Left renal cortex interstitium (tissue), 4 donors: ENCODE measurements around the gene PACS1. TPM values are rescaled to one million over a fixed set of nuclear protein-coding genes. Genes with fewer than 3 reads are reported as not detected.

Experiments
- DNase-seq, 4 donors: peaks; one replicate each; pipeline ENCODE4 v3.0.0-alpha.2; 2013; ENCODE audit warnings: low read depth in 4 of 4, low spot score in 2 of 4, missing footprints in 1 of 4
- polyA plus RNA-seq, 4 donors: library from polyadenylated mRNA; unstranded; fragments of 120-200 nt; gene quantifications; one replicate each; pipeline ENCODE4 v1.2.1, GENCODE V29; 2013; ENCODE audit not compliant: insufficient read length in 4 of 4

The PACS1 gene
- polyA plus RNA-seq, 4 donors = 38.5 to 57.0 (median 50.4) TPM

DNA sequence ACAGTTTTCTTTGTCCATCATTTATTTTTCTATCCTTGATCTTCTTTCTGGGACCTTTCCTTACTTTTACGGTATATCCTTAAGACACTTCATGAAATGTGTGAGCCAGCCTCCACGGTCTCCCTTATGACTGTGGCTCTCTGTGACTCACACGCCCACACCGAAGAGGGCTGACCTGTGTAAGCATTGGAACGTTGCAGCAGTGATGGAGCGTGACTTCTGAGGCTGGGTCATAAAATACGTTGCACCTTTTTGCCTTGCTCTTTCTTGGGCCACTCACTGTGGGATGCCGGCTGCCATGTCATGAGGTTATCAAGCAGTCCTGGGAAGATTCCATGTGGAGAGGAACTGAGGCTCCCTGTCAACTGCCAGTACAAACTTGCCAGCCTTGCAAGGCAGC, 102.1 kb downstream of the PACS1 start:
- DNase-seq = peak in 1 of 4 donors; percentile 27

DNA sequence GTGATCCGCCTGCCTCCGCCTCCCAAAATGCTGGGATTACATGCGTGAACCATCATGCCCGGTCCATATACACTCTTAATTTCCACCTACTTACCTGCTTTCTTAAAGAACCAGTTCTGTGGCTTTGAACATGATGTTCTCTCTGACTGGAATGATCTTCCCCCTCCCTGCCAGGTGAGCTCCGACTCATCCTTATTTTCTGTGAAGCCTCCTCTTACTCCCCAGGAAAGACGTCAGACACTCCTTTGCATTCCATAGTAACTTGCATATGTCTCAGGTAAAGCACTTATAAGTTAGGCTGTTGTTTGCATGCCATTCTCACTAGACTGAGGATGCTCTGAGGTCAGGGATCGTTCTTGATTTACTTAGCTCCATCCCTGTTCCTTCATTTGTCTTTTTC, 106.6 kb downstream of the PACS1 start:
- no peak for DNase-seq

DNA sequence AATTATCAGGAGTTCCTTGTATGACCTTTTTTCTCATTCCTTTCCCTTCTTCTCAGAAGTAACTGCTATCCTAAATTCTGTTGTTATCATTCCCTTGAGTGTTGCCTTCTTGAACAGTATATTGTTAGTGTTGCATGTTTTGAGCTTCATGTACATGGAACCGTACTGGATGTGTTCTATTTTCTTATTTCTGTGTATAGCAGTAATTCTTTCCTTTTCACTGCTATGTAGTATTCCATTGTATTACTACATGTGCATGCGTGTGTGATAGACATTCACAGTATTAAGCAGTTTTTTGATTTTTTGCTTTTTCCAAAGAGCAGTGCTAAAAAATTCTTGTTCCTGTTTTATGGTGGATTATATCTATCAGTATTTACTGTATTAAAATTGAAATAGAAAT, 108.1 kb downstream of the PACS1 start:
- no peak for DNase-seq

DNA sequence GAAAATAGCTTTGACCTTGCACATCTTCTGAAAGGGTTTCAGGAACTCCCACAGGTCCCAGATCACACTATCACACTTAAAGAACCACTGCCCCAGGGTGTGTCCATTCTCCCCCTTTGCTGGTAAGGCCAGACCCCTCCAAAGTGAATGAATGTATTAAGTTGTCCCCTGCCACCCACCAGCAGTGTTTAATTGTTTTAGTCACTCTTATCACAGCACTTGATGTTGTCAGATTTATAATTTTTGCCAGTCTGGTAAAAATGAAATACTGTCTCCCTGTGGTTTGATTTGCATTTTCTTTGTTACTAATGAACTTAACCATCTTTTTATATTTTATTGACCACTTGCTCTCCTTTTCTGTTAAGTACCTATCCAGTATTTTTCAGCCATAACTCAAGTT, 108.8 kb downstream of the PACS1 start:
- DNase-seq = no peak

DNA sequence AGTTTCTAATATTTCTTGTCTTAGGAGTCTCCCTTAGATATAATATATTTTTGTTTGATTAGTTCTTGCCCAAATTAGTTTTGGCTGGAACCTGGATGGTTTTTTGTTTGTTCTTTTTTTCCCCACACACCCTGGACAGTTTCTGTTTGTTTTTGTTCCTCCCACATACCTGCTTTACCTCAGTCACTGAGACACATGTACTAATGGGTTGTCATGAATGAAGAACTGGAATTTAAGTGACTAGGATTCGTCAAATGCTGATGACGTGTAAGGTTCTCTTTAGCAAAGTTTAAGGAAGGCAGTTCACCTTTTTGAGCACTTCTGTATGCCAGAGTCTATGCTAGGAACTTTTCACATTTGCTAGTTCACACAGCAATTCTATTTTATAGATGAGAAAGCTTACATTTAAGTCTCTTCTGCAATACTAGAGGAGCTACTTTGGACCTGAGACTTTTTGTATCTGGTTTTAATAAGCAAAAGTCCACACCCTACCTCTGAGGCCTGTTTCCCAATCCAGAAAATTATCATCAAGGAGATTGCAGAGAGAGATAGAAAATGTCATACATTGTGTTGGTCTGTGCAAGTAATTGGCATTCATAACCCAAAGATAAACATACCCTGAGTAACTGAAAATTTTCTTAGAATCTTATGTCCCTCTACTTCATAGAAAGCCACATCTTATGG, 111.7 kb downstream of the PACS1 start:
- DNase-seq = no peak

DNA sequence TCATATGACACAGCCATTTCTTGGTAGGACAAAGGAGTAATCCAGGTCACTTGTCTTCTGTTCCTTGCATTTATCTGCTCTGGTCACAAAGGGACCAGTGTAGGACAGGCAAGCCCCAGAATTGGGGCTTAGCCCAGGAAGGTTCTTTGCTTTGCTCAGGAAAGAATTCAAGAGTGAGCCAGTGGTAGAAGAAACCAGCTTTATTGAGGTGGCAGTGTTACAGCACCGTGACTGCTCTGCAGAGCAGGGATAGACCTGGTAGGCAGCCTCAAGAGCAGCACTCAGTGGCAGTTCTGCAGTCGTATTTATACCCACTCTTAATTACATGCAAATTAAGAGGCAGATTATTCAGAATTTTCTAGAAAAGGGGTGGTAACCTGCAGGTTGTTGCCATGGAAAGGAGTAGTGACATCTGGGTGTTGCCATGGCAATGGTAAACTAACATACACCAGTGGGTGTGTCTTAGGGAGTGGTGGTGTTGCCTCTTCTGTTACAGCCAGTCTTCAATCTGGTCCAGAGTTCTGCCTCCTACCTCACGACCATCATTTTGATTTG, 113.5 kb downstream of the PACS1 start:
- no peak for DNase-seq

DNA sequence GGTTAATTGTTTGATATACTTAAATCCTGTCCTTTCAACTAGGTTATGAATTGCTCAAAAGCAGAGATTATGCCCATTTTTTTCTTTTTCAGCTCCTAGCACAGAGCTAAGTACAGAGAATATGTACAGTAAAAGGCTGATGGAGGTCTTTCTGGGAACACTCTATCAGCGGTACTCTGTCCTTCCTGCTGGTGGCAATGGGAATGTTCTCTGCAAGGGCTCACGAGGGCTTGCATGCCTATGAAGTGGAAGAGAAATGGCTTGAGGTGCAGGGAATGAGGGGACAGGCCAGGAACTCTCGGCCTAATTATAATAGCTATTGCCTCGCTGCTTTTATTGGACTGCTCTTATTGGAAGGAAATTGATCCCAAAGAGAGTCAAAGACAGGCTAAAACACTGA, 114.7 kb downstream of the PACS1 start:
- DNase-seq = no peak

DNA sequence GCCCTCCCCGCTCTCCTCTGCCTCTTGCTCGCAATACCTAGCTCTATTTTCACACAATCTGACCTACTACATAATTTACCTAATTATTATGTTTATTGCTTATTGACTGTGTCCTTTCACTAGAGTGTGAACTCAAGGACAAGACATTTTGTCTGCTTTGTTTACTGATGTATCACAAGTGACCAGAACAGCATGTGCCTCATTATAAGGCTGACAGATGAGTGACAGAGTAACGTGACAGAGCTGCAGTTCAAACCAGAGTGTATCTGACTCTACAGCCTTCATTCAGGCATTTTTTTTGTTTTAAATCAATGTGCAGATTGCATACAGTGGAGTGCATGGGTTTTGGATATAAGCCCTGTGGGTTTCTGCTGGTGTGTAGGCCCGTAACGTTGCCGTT, 116.4 kb downstream of the PACS1 start:
- no peak for DNase-seq

DNA sequence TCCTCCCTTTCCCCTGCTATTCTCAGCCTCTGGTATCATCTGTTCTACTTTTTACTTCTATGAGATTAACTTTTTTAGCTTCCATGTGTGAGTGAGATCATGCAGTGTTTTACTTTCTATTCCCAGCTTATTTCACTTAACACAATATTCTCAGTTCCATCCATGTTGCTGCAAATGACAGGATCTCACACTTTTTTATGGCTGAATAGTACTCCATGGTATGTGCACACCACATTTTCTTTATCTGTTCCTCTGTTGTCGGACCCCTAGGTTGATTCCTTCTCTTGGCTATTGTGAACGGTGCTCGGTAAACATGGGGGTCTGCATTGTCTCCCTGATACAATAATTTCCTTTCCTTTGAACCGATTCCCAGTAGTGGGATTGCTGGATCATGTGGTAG, 117.4 kb downstream of the PACS1 start:
- no peak for DNase-seq

DNA sequence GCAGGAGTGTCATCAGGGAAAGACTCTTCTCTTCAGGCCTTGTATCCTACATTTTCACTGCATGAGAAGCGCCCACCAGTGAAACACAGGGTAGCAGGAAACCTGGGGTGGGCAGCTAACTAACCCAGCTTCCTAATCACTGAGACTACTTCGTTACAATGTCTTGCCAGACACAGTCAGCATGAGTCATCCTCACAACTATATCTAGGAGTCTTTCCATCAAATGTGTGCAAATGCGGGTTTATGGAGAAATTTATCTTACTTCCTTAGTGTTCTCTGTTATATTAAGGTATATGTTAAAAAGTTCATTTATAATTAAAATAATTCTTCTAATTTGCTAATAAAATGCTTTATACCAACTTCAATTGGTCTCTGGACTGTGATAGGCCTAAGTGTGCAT, 118.5 kb downstream of the PACS1 start:
- no peak for DNase-seq

DNA sequence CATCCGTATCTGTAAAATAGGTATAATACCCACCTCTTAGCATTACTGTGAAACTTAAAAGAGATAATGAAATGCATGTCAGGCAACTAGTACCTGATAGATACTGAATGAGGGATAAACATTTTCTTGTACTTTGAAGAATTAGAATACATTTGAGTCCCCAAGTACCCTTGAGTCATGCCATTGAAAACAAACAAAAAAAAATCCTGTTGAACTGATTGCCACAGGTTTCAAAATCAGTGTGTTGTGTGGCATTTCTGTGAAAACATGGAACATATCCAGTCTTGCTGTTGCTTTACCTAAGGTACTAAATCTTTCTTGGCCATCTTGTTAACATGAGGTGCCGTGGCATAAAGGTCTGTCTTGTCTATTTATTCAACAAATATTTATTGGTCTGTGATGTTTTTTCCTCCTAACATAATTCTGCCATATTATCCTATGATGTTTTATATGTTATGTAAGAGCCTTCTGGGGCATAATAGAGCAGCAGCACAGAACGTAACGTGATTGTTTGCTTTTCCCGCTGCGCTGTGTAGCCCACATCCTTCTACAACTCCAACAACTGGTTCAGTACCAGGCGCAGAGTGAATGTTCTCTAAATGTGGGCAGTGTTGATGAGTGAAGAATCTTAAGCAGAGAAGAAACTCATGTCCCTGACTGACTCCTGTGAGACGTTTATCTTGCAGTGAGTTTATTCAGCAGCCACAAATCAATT, 119.1 kb downstream of the PACS1 start:
- no peak for DNase-seq

DNA sequence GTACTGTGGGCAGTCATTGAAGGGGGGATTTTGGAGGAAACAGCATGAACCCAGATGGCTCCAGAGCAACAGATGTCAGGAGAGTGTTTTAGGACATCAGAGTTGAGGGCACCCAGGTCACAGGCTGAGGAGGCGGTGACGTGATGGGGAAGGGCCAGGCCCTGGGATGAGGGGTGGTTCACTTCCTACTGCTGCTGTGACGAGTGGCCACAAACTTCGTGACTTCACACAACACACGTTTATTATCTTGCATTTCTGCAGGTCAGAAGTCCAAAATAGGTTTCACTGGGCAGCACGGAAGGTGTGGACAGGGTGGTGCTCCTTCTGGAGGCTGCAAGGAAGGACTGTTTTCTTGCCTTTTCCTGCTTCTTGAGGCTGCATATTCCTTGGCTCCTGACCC, 120.7 kb downstream of the PACS1 start:
- no peak for DNase-seq

DNA sequence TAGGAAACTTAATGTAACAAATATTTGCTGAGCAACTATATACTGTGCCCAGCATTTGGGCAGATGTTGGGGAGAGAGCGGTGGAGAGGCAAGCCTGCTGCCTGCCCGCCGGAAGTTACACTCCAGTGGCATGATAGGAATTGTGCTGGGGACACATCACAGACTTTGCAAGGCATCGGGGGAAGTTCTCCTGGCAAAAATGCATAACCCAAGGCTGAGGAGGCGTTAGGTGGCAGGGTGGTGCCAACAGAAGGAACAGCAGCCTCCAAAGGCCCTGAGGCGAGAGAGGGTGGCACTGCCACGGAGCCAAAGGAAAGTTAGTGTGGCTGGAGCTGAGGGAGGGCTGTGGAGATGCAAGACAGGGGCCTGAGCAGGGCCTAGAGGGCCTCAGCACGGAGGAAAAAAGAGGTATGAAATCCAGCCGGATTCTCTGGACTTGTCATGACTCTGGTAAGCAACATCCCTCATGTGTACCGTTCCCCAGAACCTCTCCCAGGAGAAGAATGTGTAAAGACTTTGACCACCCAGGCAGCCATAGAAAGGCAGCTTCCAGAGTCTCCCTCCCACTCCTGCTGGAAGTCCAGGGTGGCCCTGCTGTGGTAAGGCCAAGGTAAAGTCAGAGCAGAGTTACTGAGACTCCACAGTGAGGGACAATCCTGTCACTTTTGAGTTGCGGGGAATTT, 122.2 kb downstream of the PACS1 start:
- no peak for DNase-seq

DNA sequence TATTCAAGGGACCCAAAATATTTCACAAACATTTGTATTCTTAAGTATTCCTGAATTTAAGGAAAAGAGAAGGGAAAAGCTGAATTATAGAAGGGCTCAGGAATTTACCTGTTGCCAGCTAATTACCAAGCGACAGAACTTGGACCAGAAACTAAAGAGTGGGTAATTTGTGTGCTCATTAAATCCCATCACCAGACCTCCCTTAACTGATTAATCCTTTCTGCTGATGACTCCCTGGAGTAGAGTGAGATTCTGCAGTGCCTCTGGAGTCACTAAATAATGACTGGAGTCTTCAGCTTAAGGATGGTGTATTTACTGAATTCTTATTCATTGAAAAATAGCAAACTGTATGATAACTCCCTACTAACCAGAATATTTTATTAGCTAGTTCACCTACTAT, 124.3 kb downstream of the PACS1 start:
- DNase-seq = no peak

DNA sequence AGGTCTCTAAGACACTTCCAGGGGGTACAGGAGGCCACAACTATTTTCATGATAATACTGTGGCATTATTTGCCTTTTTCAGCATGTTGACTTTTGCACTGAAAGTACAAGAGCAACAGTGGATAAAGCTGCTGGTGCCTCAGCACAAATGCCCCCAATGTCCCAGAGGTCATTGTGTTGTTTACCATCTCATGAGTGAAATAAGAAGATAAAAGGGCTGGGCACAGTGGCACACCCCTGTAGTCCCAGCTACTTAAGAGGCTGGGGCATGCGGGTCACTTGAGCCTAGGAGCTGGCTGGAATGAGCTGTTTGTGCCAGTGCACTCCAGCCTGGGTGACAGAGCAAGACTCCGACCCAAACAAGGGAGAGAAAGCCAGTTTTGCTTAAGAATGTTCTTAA, 125.8 kb downstream of the PACS1 start:
- DNase-seq = no peak

DNA sequence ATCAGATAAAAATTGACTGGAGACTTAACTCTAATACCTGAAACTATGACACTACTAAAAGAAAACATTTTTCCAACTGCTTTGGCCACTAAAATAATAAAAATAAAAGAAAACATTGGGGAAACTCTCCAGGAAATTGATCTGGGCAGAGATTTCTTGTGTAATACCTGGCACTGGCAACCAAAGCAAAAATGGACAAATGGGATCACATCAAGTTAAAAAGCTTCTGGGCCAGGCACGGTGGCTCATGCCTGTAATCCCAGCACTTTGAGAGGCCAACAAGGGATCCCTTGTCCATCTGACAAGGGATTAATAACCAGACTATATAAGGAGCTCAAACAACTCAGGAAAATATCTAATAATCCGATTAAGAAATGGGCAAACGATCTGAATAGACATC, 133.8 kb downstream of the PACS1 start:
- no peak for DNase-seq

DNA sequence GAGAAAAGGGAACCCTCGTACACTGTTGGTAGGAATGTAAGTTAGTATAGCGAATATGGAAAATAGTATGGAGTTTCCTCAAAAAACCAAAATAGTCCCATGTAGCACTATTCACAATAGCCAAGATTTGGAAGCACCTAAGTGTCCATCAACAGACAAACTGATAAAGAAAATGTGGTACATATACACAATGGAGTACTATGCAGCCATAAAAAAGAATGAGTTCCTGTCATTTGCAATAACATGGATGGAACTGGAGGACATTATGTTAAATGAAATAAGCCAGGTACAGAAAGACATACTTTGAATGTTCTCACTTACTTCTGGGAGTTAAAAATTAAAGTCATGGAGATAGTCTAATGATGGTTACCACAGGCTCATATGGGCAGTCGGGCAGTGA, 134.3 kb downstream of the PACS1 start:
- no peak for DNase-seq

DNA sequence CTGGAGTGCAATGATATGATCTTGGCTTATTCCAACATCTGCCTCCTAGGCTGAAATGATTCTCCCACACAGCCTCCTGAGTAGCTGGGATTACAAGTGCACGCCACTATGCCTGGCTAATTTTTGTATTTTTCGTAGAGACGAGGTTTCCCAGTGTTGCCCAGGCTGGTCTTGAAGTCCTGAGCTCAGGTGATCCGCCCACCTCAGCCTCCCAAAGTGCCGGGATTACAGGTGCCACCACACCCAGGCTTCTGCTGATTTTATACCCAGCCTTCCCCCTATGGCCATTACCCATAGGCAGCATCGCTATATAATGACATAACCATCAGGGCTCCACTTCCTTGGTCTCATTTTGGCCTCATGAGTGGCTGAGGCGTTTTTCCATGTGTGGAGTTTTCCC, 137.7 kb downstream of the PACS1 start:
- no peak for DNase-seq

DNA sequence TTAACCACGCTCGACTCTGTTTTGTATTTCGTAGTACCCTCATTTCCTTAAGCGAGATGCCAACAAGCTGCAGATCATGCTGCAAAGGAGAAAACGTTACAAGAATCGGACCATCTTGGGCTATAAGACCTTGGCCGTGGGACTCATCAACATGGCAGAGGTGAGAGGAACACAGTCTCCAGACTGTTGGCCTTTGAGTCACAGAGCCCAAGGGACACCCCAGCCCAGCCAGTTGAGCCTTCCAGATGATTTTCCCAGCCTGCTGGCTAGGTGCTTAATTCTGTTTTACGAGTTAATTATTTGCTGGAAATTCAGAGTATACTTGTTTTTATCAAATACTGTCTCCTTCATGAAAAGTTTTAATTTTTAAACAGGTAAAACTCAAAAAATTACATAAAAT, 141.0 kb downstream of the PACS1 start:
- no peak for DNase-seq

DNA sequence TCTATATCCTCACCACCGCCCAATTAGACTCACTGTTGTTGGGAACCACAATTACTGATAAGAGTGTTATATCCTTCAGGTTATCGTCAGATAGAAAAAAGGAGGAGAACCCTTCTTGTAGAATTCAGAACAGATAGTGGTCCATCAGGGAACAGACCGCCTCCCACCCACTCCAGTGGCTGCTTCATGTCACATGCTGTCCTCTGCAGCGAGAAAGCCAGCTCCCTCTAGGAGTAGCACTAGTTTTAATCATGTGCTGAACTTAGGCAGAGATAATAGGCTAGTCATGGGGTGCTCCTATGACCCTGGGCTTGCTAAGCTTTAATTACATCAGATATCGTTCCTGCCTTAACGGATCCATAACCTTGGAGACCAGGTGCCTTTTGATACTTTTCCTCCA, 146.8 kb downstream of the PACS1 start:
- no peak for DNase-seq

DNA sequence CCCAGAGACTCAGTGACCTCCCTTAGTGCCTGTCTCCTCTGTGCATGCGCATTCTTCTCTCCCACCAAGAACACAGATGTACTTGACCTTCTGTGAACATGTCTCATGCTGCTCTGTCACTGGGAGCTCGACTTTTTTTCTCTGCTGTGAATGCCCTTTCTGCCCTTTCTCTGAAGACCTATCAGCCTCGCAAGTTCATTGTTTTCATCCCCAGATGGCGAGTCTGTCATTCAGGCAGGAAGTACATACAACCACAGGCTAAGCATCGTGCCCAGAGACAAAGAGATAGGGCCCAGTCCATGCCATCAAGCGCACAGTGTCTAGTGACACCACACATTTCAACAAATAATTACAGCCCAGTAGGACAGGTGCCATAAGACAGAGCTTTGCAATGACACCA, 148.0 kb downstream of the PACS1 start:
- DNase-seq = no peak
